ENCODE measurements around the gene SVIL. TPM values are rescaled to one million over a fixed set of nuclear protein-coding genes. Genes with fewer than 3 reads are reported as not detected.

SVIL gene
- total and polyA plus RNA-seq, 2 donors (not counting 1 experiment from before 2014, with no cell fraction given), result 0.74 to 0.88 TPM

- no peak for TF ChIP-seq CTCF (IDR thresholded peaks at IDR 0.05)
- no peak for TF ChIP-seq EZH2 (IDR thresholded peaks at IDR 0.05; ENCODE audit: borderline replicate concordance, insufficient read depth, low read depth, low read length, poor library complexity, severe bottlenecking)
- Mint-ChIP-seq H3K4me1 (no peaks in the 10 kb centered on the region), H3K4me3 (no peak overlapping the region), H3K9me3 (ENCODE audit: insufficient read depth) (no peaks in the 10 kb centered on the region), H3K27me3 (no peaks in the 10 kb centered on the region), H3K27ac (no peak overlapping the region)
- no peak overlapping the region for H2AFZ ChIP-seq (ENCODE audit: insufficient read depth, low read depth, low read length, poor library complexity, severe bottlenecking)
- POLR2A ChIA-PET, result interaction anchor here (0.6 kb wide), 1 partner anchor 25 kb away, joined by 13 read pairs; no protein-coding TSS in a partner anchor
- H3K9me3 ChIP-seq (ENCODE audit: control extremely low read depth in 1 of 3, control insufficient read depth in 2 of 3, insufficient read depth in 1 of 3, low read length in 2 of 3), result no peaks in the 10 kb centered on the region
- ATAC-seq (ENCODE audit: low read depth), result no peak
- DNase-seq, result no peak
- no peak overlapping the region for H3K4me3 ChIP-seq (ENCODE audit: control extremely low read depth in 1 of 5, extremely low read depth in 1 of 5, insufficient read depth in 1 of 5, low read depth in 2 of 5, low read length in 4 of 5)
- H3K79me2 ChIP-seq (ENCODE audit: control insufficient read depth, insufficient read depth, low read length), result no peaks in the 10 kb centered on the region
- no peaks in the 10 kb centered on the region for H4K20me1 ChIP-seq (ENCODE audit: control insufficient read depth, insufficient read depth, low read length, poor library complexity, severe bottlenecking)
- CTCF ChIA-PET, result no interaction called here
- H3K27me3 ChIP-seq (replicated peaks in 1 of 4; ENCODE audit: control extremely low read depth in 1 of 4, control insufficient read depth in 3 of 4, insufficient read depth in 4 of 4, low read length in 3 of 4), result no peaks in the 10 kb centered on the region
- intact Hi-C loops (cut with micrococcal nuclease), result no loop called here
- no peak overlapping the region for H3K4me2 ChIP-seq (replicated peaks; ENCODE audit: low read depth, low read length, poor library complexity, severe bottlenecking)
- no peak overlapping the region for H3K27ac ChIP-seq (ENCODE audit: low read length in 2 of 2)
- peaks cover 0 to 1% of the 10 kb centered on the region in 2 experiments for H3K36me3 ChIP-seq (replicated peaks in 1 of 2; ENCODE audit: control extremely low read depth in 1 of 2, control insufficient read depth in 1 of 2, extremely low read depth in 1 of 2, insufficient read depth in 2 of 2, low read length in 1 of 2)
- no peaks in the 10 kb centered on the region for H3K4me1 ChIP-seq (ENCODE audit: control insufficient read depth in 2 of 2, insufficient read depth in 2 of 2, low read length in 2 of 2)
- H3K9ac ChIP-seq (ENCODE audit: low read length), result no peak overlapping the region
- 82% methylated on average over 20 of the region's 20 CpGs for WGBS (ENCODE audit: insufficient coverage)
Measured at GRCh38 chr10:29522061-29522855, 112.5 kb downstream of the SVIL start.

- ChIA-PET CTCF (no interaction called here), POLR2A (no interaction called here)
- H3K27me3 Mint-ChIP-seq, result no peaks in the 10 kb centered on the region
- H3K4me1 Mint-ChIP-seq, result no peaks in the 10 kb centered on the region
- Histone ChIP-seq H4K20me1 (ENCODE audit: control insufficient read depth, insufficient read depth, low read length, poor library complexity, severe bottlenecking) (no peaks in the 10 kb centered on the region), H3K4me1 (ENCODE audit: control insufficient read depth in 2 of 2, insufficient read depth in 2 of 2, low read length in 2 of 2) (no peaks in the 10 kb centered on the region), H3K4me3 (ENCODE audit: control extremely low read depth in 1 of 5, extremely low read depth in 1 of 5, insufficient read depth in 1 of 5, low read depth in 2 of 5, low read length in 4 of 5) (no peak overlapping the region), H3K9me3 (ENCODE audit: control extremely low read depth in 1 of 3, control insufficient read depth in 2 of 3, insufficient read depth in 1 of 3, low read length in 2 of 3) (no peaks in the 10 kb centered on the region), H3K4me2 (replicated peaks; ENCODE audit: low read depth, low read length, poor library complexity, severe bottlenecking) (no peak overlapping the region), H3K27me3 (replicated peaks in 1 of 4; ENCODE audit: control extremely low read depth in 1 of 4, control insufficient read depth in 3 of 4, insufficient read depth in 4 of 4, low read length in 3 of 4) (no peaks in the 10 kb centered on the region), H3K27ac (ENCODE audit: low read length in 2 of 2) (no peak overlapping the region), H3K36me3 (replicated peaks in 1 of 2; ENCODE audit: control extremely low read depth in 1 of 2, control insufficient read depth in 1 of 2, extremely low read depth in 1 of 2, insufficient read depth in 2 of 2, low read length in 1 of 2) (peaks cover 0 to 1% of the 10 kb centered on the region in 2 experiments), H3K79me2 (ENCODE audit: control insufficient read depth, insufficient read depth, low read length) (no peaks in the 10 kb centered on the region), H3K9ac (ENCODE audit: low read length) (no peak overlapping the region), H2AFZ (ENCODE audit: insufficient read depth, low read depth, low read length, poor library complexity, severe bottlenecking) (no peak overlapping the region)
- TF ChIP-seq EZH2 (IDR thresholded peaks at IDR 0.05; ENCODE audit: borderline replicate concordance, insufficient read depth, low read depth, low read length, poor library complexity, severe bottlenecking), result no peak
- TF ChIP-seq CTCF (IDR thresholded peaks at IDR 0.05), result no peak
- intact Hi-C loops (cut with micrococcal nuclease), result no loop called here
- H3K4me3 Mint-ChIP-seq, result no peak overlapping the region
- DNase-seq (no peak), ATAC-seq (ENCODE audit: low read depth) (no peak)
- 100% methylated on average over 2 of the region's 3 CpGs for WGBS (ENCODE audit: insufficient coverage)
- no peak overlapping the region for H3K27ac Mint-ChIP-seq
- H3K9me3 Mint-ChIP-seq (ENCODE audit: insufficient read depth), result no peaks in the 10 kb centered on the region
Measured at GRCh38 chr10:29519659-29520058, 115.1 kb downstream of the SVIL start.
